Prostate gland (tissue), 2 donors: ENCODE measurements around the gene BAG5. TPM values are rescaled to one million over a fixed set of nuclear protein-coding genes. Genes with fewer than 3 reads are reported as not detected.

Experiments used
- DNase-seq: peaks from one replicate; pipeline ENCODE4 v3.0.0-alpha.2; 2019; ENCODE audit warnings: low spot score
- H3K27ac ChIP-seq, 2 donors: fragments of 200-600 bp; sonication (generic); 2 replicates each; pipeline ENCODE4 v1.5.1; 2017 to 2019
- H3K27me3 ChIP-seq: fragments of 200-600 bp; sonication (generic); replicated peaks from 2 replicates; pipeline ENCODE4 v1.5.1; 2019; ENCODE audit not compliant: insufficient read depth
- H3K36me3 ChIP-seq, 2 donors: fragments of 200-600 bp; sonication (generic); 1 replicate in 1 of 2; 2 replicates in 1 of 2; pipeline versions ENCODE4 v1.5.1 to v1.8.1; 2017 to 2019
- H3K4me1 ChIP-seq: fragments of 200-600 bp; sonication (generic); replicated peaks from 2 replicates; pipeline ENCODE4 v1.5.1; 2019
- H3K4me3 ChIP-seq, 2 donors: fragments of 200-600 bp; sonication (generic); 2 replicates each; pipeline ENCODE4 v1.5.1; 2017 to 2019
- H3K9me3 ChIP-seq: fragments of 200-600 bp; sonication (generic); 2 replicates; pipeline ENCODE4 v1.5.1; 2017
- CTCF ChIP-seq, 4 experiments: fragments of 200-600 bp in 2 of 4; fragments of 450-650 bp in 2 of 4; sonication (generic) in 2 of 4; IDR thresholded peaks; 1 replicate in 3 of 4; 2 replicates in 1 of 4; pipeline ENCODE4 v1.5.1; 2016 to 2019; ENCODE audit warnings: antibody characterized with exemption in 4 of 4, mild to moderate bottlenecking in 2 of 4, moderate library complexity in 2 of 4
- POLR2A ChIP-seq: fragments of 450-650 bp; IDR thresholded peaks from one replicate; pipeline ENCODE4 v1.6.1; 2016; ENCODE audit warnings: antibody characterized with exemption, mild to moderate bottlenecking
- POLR2AphosphoS5 ChIP-seq: sonication (generic); formaldehyde crosslinking; IDR thresholded peaks from one replicate; pipeline ENCODE4 v1.6.1; 2017; ENCODE audit warnings: antibody characterized with exemption
- WGBS: methylation state at CpG from one replicate; pipeline ENCODE4 v1.1.5; 2018; 5-methylcytosine and 5-hydroxymethylcytosine counted together
- intact Hi-C: fragments of 100-400 bp; cut with DNase I; formaldehyde crosslinking; loops from one replicate; pipeline ENCODE4 v1.14.2; 2022
- total RNA-seq, 2 donors: library from RNA; depleted of rRNA; stranded (reverse); fragments of >200 nt; gene quantifications; one replicate each; pipeline ENCODE4 v1.1.0, GENCODE V29; 2016

BAG5 gene
- total RNA-seq, 2 donors from 2014 or later = 31.2 to 33.3 TPM

- no peaks in the 10 kb centered on the region for H3K9me3 ChIP-seq
- H3K36me3 ChIP-seq = no peaks in the 10 kb centered on the region
- intact Hi-C loops = no loop called here
- DNase-seq = no peak
- H3K27me3 ChIP-seq = no peaks in the 10 kb centered on the region
- WGBS = 31% methylated on average over 16 of the region's 19 CpGs
- H3K4me3 ChIP-seq = no peak overlapping the region
- peak overlapping the region in 1 of 2 donors; percentile 39 for H3K27ac ChIP-seq
- peak; percentile 19 for TF ChIP-seq POLR2AphosphoS5
- no peak for TF ChIP-seq CTCF (IDR thresholded peaks at IDR 0.05)
- TF ChIP-seq POLR2A = no peak
- peaks cover 36% of the 10 kb centered on the region for H3K4me1 ChIP-seq
Observed at GRCh38 chr14:103543721-103544387, 18.6 kb downstream of the BAG5 start.

GRCh38 chr14:103543140-103543539, 19.3 kb downstream of the BAG5 start:
- H3K36me3 ChIP-seq = no peaks in the 10 kb centered on the region
- H3K9me3 ChIP-seq = no peaks in the 10 kb centered on the region
- 75% methylated on average over 9 of the region's 10 CpGs for WGBS
- no peak overlapping the region for H3K4me3 ChIP-seq
- no peak for TF ChIP-seq POLR2A
- TF ChIP-seq CTCF (IDR thresholded peaks at IDR 0.05) = no peak
- TF ChIP-seq POLR2AphosphoS5 = no peak
- no peaks in the 10 kb centered on the region for H3K27me3 ChIP-seq
- no peak for DNase-seq
- peaks cover 36% of the 10 kb centered on the region for H3K4me1 ChIP-seq
- H3K27ac ChIP-seq = peak overlapping the region; percentile 64 to 68
- intact Hi-C loops = no loop called here

GRCh38 chr14:103542605-103543088, 19.8 kb downstream of the BAG5 start:
- H3K36me3 ChIP-seq = no peaks in the 10 kb centered on the region
- TF ChIP-seq CTCF (IDR thresholded peaks at IDR 0.05) (no peak), POLR2AphosphoS5 (no peak), POLR2A (no peak)
- H3K9me3 ChIP-seq = no peaks in the 10 kb centered on the region
- no peaks in the 10 kb centered on the region for H3K27me3 ChIP-seq
- intact Hi-C loops = no loop called here
- no peak overlapping the region for H3K4me3 ChIP-seq
- no peak for DNase-seq
- H3K27ac ChIP-seq = peak overlapping the region; percentile 64 to 68
- WGBS = 10% methylated on average over 18 of the region's 18 CpGs
- H3K4me1 ChIP-seq = peaks cover 36% of the 10 kb centered on the region

- H3K4me3 ChIP-seq = no peak overlapping the region
- no peak for DNase-seq
- no peaks in the 10 kb centered on the region for H3K27me3 ChIP-seq
- peaks cover 36% of the 10 kb centered on the region for H3K4me1 ChIP-seq
- intact Hi-C loops = no loop called here
- no peaks in the 10 kb centered on the region for H3K36me3 ChIP-seq
- WGBS = 57% methylated on average over 28 of the region's 33 CpGs
- no peak for TF ChIP-seq POLR2AphosphoS5
- TF ChIP-seq CTCF (IDR thresholded peaks at IDR 0.05) = no peak
- TF ChIP-seq POLR2A = no peak
- peak overlapping the region; percentile 64 to 68 for H3K27ac ChIP-seq
- no peaks in the 10 kb centered on the region for H3K9me3 ChIP-seq
Observed at GRCh38 chr14:103541709-103542604, 20.5 kb downstream of the BAG5 start.
